HG03460 (cell line): ENCODE data around the gene KBTBD8.

Experiments used
- ATAC-seq: cut with Tn5 transposase; IDR thresholded peaks from one replicate; pipeline ENCODE4 v1.9.1; 2021; ENCODE audit not compliant: unreplicated experiment

The KBTBD8 gene

GRCh38 chr3:66996696-66997095 lies 1.4 kb upstream of the KBTBD8 start:
- no peak for ATAC-seq

- ATAC-seq, result no peak
These were observed 471 bp upstream of the KBTBD8 start for GRCh38 chr3:66997560-66998112.

GRCh38 chr3:66998904-66999235 lies 763 bp downstream of the KBTBD8 start:
- no peak for ATAC-seq

- peak; percentile 37 for ATAC-seq
These were observed 1.9 kb downstream of the KBTBD8 start for GRCh38 chr3:67000009-67000408.

GRCh38 chr3:67001086-67001861 lies 3.2 kb downstream of the KBTBD8 start:
- no peak for ATAC-seq

- no peak for ATAC-seq
These were observed 7.9 kb downstream of the KBTBD8 start for GRCh38 chr3:67005974-67006373.

- ATAC-seq, result no peak
These were observed 8.4 kb downstream of the KBTBD8 start for GRCh38 chr3:67006460-67006859.

- no peak for ATAC-seq
These were observed 10.3 kb downstream of the KBTBD8 start for GRCh38 chr3:67008388-67008787.

- no peak for ATAC-seq
These were observed 11.6 kb downstream of the KBTBD8 start for GRCh38 chr3:67009716-67010115.

GRCh38 chr3:67011414-67012131 lies 13.5 kb downstream of the KBTBD8 start:
- no peak for ATAC-seq

- ATAC-seq, result no peak
These were observed 14.5 kb downstream of the KBTBD8 start for GRCh38 chr3:67012564-67012963.

GRCh38 chr3:67015702-67016484 lies 17.8 kb downstream of the KBTBD8 start:
- ATAC-seq, result no peak

- ATAC-seq, result peak; percentile 58
These were observed 18.5 kb downstream of the KBTBD8 start for GRCh38 chr3:67016522-67017080.

GRCh38 chr3:67017211-67017610 lies 19.1 kb downstream of the KBTBD8 start:
- ATAC-seq, result peak; percentile 5

GRCh38 chr3:67018105-67018788 lies 20.1 kb downstream of the KBTBD8 start:
- no peak for ATAC-seq

- ATAC-seq, result no peak
These were observed 20.9 kb downstream of the KBTBD8 start for GRCh38 chr3:67018789-67019526.

GRCh38 chr3:67028001-67028784 lies 30.1 kb downstream of the KBTBD8 start:
- ATAC-seq, result no peak

- ATAC-seq, result peak; percentile 75
These were observed 33.0 kb downstream of the KBTBD8 start for GRCh38 chr3:67030785-67031740.
